Measurements from ENCODE around the gene RELN. TPM values are rescaled to one million over a fixed set of nuclear protein-coding genes. Genes with fewer than 3 reads are reported as not detected.

RELN gene
- total and polyA plus RNA-seq, 2 experiments from 2014 or later, result 3.9 to 22.0 TPM

DNA sequence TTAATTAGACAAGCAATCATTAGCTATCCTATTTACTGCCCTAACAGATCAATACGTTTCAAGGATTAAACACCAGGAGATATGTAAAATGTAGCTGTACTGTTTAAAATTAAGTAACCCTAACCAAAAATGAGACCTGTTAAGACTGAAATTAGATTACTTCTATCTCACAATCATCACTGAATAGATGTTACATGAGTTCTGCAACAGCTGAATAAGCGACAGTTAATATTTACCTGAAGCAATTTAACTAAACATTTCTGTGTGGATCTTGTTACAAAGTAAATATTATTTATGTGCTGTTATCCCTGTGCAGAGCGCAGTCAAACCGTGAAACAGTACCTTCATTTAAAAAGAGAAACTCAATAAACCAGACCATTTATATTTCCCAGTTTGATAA lies 122.5 kb downstream of the RELN start:
- DNase-seq (ENCODE audit: low spot score), result no peak
- Histone ChIP-seq H3K79me2 (no peaks in the 10 kb centered on the region), H3K36me3 (replicated peaks; ENCODE audit: insufficient read depth, low read depth) (no peaks in the 10 kb centered on the region), H3K4me2 (peak overlapping the region; percentile 36), H4K20me1 (ENCODE audit: insufficient read depth, poor library complexity, severe bottlenecking) (no peaks in the 10 kb centered on the region), H3K27ac (no peak overlapping the region), H3K9me3 (ENCODE audit: low read depth) (no peaks in the 10 kb centered on the region), H3K27me3 (no peaks in the 10 kb centered on the region), H3K4me1 (ENCODE audit: insufficient read depth) (no peaks in the 10 kb centered on the region), H3K4me3 (no peak overlapping the region), H3K9me2 (replicated peaks; ENCODE audit: insufficient read depth) (no peaks in the 10 kb centered on the region), H2AFZ (no peak overlapping the region)
- TF ChIP-seq EZH2phosphoT487 (IDR thresholded peaks at IDR 0.05; ENCODE audit: low read depth, severe bottlenecking, unreplicated experiment) (no peak), EZH2 (IDR thresholded peaks at IDR 0.05; ENCODE audit: borderline replicate concordance) (no peak), CTCF (IDR thresholded peaks at IDR 0.05; ENCODE audit: poor library complexity) (no peak)
- 45% methylated on average over 4 of the region's 4 CpGs for WGBS (ENCODE audit: low lambda C conversion rate, missing lambda C conversion rate)

DNA sequence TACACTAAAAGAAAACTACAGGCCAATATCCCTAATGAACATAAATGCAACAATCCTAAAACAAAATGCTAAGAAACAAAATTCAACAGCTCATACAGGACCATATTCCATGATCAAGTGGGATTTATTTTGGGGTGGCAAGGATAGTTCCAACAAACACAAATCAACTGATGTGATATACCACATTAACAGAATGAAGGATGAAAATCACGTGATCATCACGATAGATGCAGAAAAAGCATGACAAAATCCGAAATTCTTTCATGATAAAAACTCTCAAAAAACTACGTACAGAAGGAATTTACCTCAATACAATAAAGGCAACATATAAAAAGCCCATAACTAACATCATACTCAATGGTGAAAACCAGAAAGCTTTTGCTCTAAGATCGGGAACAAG lies 124.0 kb downstream of the RELN start:
- no peak overlapping the region for H2AFZ ChIP-seq
- no peak overlapping the region for H3K4me2 ChIP-seq

DNA sequence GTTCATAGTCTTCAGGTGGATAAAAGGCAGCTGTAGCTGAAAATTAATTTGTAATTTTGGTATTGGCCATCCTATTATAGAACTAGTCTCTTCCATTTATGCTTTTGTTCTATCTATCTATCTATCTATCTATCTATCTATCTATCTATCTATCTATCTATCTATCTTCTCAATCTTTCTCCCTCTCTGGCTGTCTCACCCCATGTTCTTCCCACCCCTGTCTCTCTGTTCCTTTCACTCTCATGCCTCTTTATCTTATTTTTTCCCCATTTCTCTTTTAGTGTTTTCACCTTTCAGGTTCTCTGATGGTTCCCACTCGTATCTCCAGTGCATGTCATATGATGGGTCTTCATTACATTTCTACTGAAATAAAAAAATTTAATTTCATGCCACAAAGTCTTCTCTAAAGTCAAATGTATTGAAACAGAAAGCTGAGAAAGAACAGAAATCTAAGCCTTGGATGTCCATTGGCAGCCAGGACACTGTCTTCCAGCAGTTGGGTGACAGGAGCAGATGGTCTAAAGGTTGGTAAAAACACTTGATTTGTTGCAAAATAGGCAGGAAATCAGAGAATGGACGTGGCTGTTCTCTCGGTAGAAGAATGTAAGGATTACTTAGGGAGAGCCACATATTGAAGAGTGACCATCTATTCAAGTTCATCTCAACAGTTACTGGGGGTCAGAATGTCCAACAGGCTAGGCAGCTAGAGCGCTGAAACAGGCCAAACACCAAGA lies 127.0 kb downstream of the RELN start:
- Histone ChIP-seq H3K27ac (no peak overlapping the region), H3K4me2 (no peak overlapping the region)

More for the DNA sequence above, 124.0 kb downstream of the RELN start:
- Histone ChIP-seq H3K79me2 (no peaks in the 10 kb centered on the region), H3K36me3 (replicated peaks; ENCODE audit: insufficient read depth, low read depth) (no peaks in the 10 kb centered on the region), H3K9me3 (ENCODE audit: low read depth) (no peaks in the 10 kb centered on the region), H3K4me1 (ENCODE audit: insufficient read depth) (no peaks in the 10 kb centered on the region), H3K9me2 (replicated peaks; ENCODE audit: insufficient read depth) (no peaks in the 10 kb centered on the region), H3K27me3 (no peaks in the 10 kb centered on the region), H4K20me1 (ENCODE audit: insufficient read depth, poor library complexity, severe bottlenecking) (no peaks in the 10 kb centered on the region), H3K4me3 (no peak overlapping the region), H3K27ac (no peak overlapping the region)
- TF ChIP-seq CTCF (IDR thresholded peaks at IDR 0.05; ENCODE audit: poor library complexity) (no peak), EZH2 (IDR thresholded peaks at IDR 0.05; ENCODE audit: borderline replicate concordance) (no peak), EZH2phosphoT487 (IDR thresholded peaks at IDR 0.05; ENCODE audit: low read depth, severe bottlenecking, unreplicated experiment) (no peak)
- DNase-seq (ENCODE audit: low spot score), result no peak
- 79% methylated on average over 5 of the region's 5 CpGs for WGBS (ENCODE audit: low lambda C conversion rate, missing lambda C conversion rate)

More for the DNA sequence above, 127.0 kb downstream of the RELN start:
- DNase-seq (ENCODE audit: low spot score), result no peak
- Histone ChIP-seq H3K4me3 (no peak overlapping the region), H3K27me3 (no peaks in the 10 kb centered on the region), H3K36me3 (replicated peaks; ENCODE audit: insufficient read depth, low read depth) (no peaks in the 10 kb centered on the region), H3K9me3 (ENCODE audit: low read depth) (no peaks in the 10 kb centered on the region), H4K20me1 (ENCODE audit: insufficient read depth, poor library complexity, severe bottlenecking) (no peaks in the 10 kb centered on the region), H2AFZ (no peak overlapping the region), H3K4me1 (ENCODE audit: insufficient read depth) (no peaks in the 10 kb centered on the region), H3K9me2 (replicated peaks; ENCODE audit: insufficient read depth) (no peaks in the 10 kb centered on the region), H3K79me2 (no peaks in the 10 kb centered on the region)
- WGBS (ENCODE audit: low lambda C conversion rate, missing lambda C conversion rate), result 85% methylated on average over 4 of the region's 4 CpGs
- TF ChIP-seq EZH2 (IDR thresholded peaks at IDR 0.05; ENCODE audit: borderline replicate concordance) (no peak), EZH2phosphoT487 (IDR thresholded peaks at IDR 0.05; ENCODE audit: low read depth, severe bottlenecking, unreplicated experiment) (no peak), CTCF (IDR thresholded peaks at IDR 0.05; ENCODE audit: poor library complexity) (no peak)

Data from hepatocyte (in vitro differentiated cells).